Cardiac septum (tissue), 1 donor: ENCODE measurements around the gene IFT122. TPM values are rescaled to one million over a fixed set of nuclear protein-coding genes. Genes with fewer than 3 reads are reported as not detected.
A peak's percentile ranks its signal among the peaks of the same experiment; 100 is the strongest.

ENCODE experiments used
- DNase-seq: peaks from one replicate; pipeline ENCODE4 v3.0.0-alpha.2; 2020; ENCODE audit warnings: low spot score
- intact Hi-C: fragments of 100-400 bp; cut with DNase I; formaldehyde crosslinking; loops from one replicate; pipeline ENCODE4 v1.14.0; 2022
- total RNA-seq: library from RNA; stranded (reverse); fragmentation: NEBNext Ultra II Directional; extraction: Animal tissue kit (Norgen Biotek cat#: 25700); gene quantifications from one replicate; pipeline ENCODE4 v1.2.1, GENCODE V29; 2021
- donor health status: DM: no; HTN: no; CAD: no.

IFT122 gene
- total RNA-seq, 1 donor from 2014 or later = 11.0 TPM

GRCh38 chr3:129432036-129432435 lies 8.0 kb upstream of the IFT122 start:
- intact Hi-C loops = no loop called here
- DNase-seq = no peak

GRCh38 chr3:129432671-129433070 lies 7.4 kb upstream of the IFT122 start:
- intact Hi-C loops = no loop called here
- DNase-seq = no peak

GRCh38 chr3:129433565-129433964 lies 6.5 kb upstream of the IFT122 start:
- intact Hi-C loops = no loop called here
- no peak for DNase-seq

- intact Hi-C loops = no loop called here
- no peak for DNase-seq
Measured at GRCh38 chr3:129434140-129434539, 5.9 kb upstream of the IFT122 start.

GRCh38 chr3:129435367-129435766 lies 4.7 kb upstream of the IFT122 start:
- DNase-seq = no peak
- intact Hi-C loops = no loop called here

GRCh38 chr3:129439226-129439816 lies 703 bp upstream of the IFT122 start:
- intact Hi-C loops = loop anchor here (2.0 kb wide), 1 partner anchor 39 kb away; no protein-coding TSS in a partner anchor
- DNase-seq = peak; percentile 80

GRCh38 chr3:129440618-129441190 lies 680 bp downstream of the IFT122 start:
- intact Hi-C loops = loop anchor here (5.0 kb wide), 1 partner anchor 42 kb away; no protein-coding TSS in a partner anchor

GRCh38 chr3:129441215-129441614 lies 1.2 kb downstream of the IFT122 start:
- no peak for DNase-seq
- intact Hi-C loops = loop anchor here (5.0 kb wide), 1 partner anchor 41 kb away; no protein-coding TSS in a partner anchor

More at GRCh38 chr3:129440618-129441190, 680 bp downstream of the IFT122 start:
- no peak for DNase-seq

GRCh38 chr3:129441782-129442181 lies 1.8 kb downstream of the IFT122 start:
- intact Hi-C loops = loop anchor here (5.0 kb wide), 1 partner anchor 41 kb away; no protein-coding TSS in a partner anchor
- DNase-seq = no peak

GRCh38 chr3:129442486-129442885 lies 2.5 kb downstream of the IFT122 start:
- DNase-seq = no peak
- intact Hi-C loops = loop anchor here (5.0 kb wide), 1 partner anchor 40 kb away; no protein-coding TSS in a partner anchor

GRCh38 chr3:129442947-129443346 lies 2.9 kb downstream of the IFT122 start:
- DNase-seq = no peak
- intact Hi-C loops = loop anchor here (5.0 kb wide), 1 partner anchor 39 kb away; no protein-coding TSS in a partner anchor

GRCh38 chr3:129445471-129445870 lies 5.4 kb downstream of the IFT122 start:
- intact Hi-C loops = no loop called here
- DNase-seq = no peak

GRCh38 chr3:129446926-129447325 lies 6.9 kb downstream of the IFT122 start:
- intact Hi-C loops = no loop called here

GRCh38 chr3:129448186-129448895 lies 8.3 kb downstream of the IFT122 start:
- no peak for DNase-seq
- intact Hi-C loops = no loop called here

More at GRCh38 chr3:129446926-129447325, 6.9 kb downstream of the IFT122 start:
- DNase-seq = no peak

- intact Hi-C loops = no loop called here
- no peak for DNase-seq
Measured at GRCh38 chr3:129449279-129450115, 9.5 kb downstream of the IFT122 start.

GRCh38 chr3:129453732-129454131 lies 13.7 kb downstream of the IFT122 start:
- intact Hi-C loops = no loop called here
- no peak for DNase-seq

GRCh38 chr3:129460155-129460554 lies 20.1 kb downstream of the IFT122 start:
- intact Hi-C loops = no loop called here

GRCh38 chr3:129460572-129460971 lies 20.5 kb downstream of the IFT122 start:
- intact Hi-C loops = no loop called here
- no peak for DNase-seq

More at GRCh38 chr3:129460155-129460554, 20.1 kb downstream of the IFT122 start:
- DNase-seq = no peak

GRCh38 chr3:129461022-129461421 lies 21.0 kb downstream of the IFT122 start:
- intact Hi-C loops = no loop called here
- no peak for DNase-seq
